Lower lobe of right lung (tissue), 2 donors: ENCODE results near the gene TNFRSF21. TPM values are rescaled to one million over a fixed set of nuclear protein-coding genes. Genes with fewer than 3 reads are reported as not detected.

ENCODE experiments used
- ATAC-seq, 2 donors: fragments of 200-7000 bp; cut with Tn5 transposase; one replicate each; pipeline ENCODE4 v1.9.1; 2020 to 2022; ENCODE audit warnings: mild to moderate bottlenecking in 2 of 2, moderate library complexity in 2 of 2
- DNase-seq: peaks from one replicate; pipeline ENCODE4 v3.0.0-alpha.2; 2020
- H3K27ac ChIP-seq: fragments of 200-600 bp; one replicate; pipeline ENCODE4 v1.8.0; 2022
- H3K27me3 ChIP-seq: fragments of 200-600 bp; one replicate; pipeline ENCODE4 v1.8.0; 2022; ENCODE audit warnings: low read depth
- H3K36me3 ChIP-seq: fragments of 200-600 bp; one replicate; pipeline ENCODE4 v1.8.0; 2022; ENCODE audit warnings: mild to moderate bottlenecking
- H3K4me1 ChIP-seq: fragments of 200-600 bp; one replicate; pipeline ENCODE4 v1.8.0; 2022
- H3K4me3 ChIP-seq: fragments of 200-600 bp; one replicate; pipeline ENCODE4 v1.8.0; 2022; ENCODE audit warnings: mild to moderate bottlenecking
- H3K9me3 ChIP-seq: fragments of 200-600 bp; one replicate; pipeline ENCODE4 v1.8.0; 2022
- intact Hi-C: fragments of 100-400 bp; cut with DNase I; formaldehyde crosslinking; loops from one replicate; pipeline ENCODE4 v1.11.0; 2022
- total RNA-seq: library from RNA; stranded (reverse); fragmentation: NEBNext Ultra II Directional; extraction: Animal tissue kit (Norgen Biotek cat#: 25700); gene quantifications from one replicate; pipeline ENCODE4 v1.2.1, GENCODE V29; 2021
- TF ChIP-seq, protein P1 (sequence below): fragments of 200-600 bp; IDR thresholded peaks from one replicate; pipeline ENCODE4 v1.8.0; 2022; ENCODE audit warnings: antibody characterized with exemption, mild to moderate bottlenecking
- donor health status: DM: no; HTN: yes; CAD: no; lungs with severe emphysema.

TNFRSF21 gene
- total RNA-seq, 1 donor from 2014 or later = 21.7 TPM

DNA sequence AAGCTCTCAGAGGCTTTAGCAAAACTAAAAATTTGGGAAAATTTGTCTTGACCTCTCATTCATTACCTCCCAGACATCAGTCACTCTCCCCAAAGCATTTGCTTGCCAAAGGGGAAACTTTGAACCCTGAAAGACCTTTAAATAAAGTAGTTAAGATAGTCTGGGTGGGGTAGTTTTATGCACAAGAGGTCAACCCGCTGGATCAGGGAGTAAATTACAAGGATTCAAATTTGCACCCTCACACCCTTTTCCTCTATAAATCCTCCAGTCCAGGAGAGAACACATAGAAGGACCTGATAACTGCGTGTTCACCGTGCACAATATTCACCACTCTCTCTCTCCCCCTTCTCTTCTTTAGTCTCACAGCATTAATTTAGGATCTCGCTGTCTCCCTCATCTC, 36.1 kb upstream of the TNFRSF21 start:
- Histone ChIP-seq H3K27ac (no peak overlapping the region), H3K4me1 (no peaks in the 10 kb centered on the region), H3K4me3 (no peak overlapping the region), H3K27me3 (no peaks in the 10 kb centered on the region), H3K36me3 (no peaks in the 10 kb centered on the region), H3K9me3 (no peaks in the 10 kb centered on the region)
- TF ChIP-seq, protein P1, sequence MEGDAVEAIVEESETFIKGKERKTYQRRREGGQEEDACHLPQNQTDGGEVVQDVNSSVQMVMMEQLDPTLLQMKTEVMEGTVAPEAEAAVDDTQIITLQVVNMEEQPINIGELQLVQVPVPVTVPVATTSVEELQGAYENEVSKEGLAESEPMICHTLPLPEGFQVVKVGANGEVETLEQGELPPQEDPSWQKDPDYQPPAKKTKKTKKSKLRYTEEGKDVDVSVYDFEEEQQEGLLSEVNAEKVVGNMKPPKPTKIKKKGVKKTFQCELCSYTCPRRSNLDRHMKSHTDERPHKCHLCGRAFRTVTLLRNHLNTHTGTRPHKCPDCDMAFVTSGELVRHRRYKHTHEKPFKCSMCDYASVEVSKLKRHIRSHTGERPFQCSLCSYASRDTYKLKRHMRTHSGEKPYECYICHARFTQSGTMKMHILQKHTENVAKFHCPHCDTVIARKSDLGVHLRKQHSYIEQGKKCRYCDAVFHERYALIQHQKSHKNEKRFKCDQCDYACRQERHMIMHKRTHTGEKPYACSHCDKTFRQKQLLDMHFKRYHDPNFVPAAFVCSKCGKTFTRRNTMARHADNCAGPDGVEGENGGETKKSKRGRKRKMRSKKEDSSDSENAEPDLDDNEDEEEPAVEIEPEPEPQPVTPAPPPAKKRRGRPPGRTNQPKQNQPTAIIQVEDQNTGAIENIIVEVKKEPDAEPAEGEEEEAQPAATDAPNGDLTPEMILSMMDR = no peak
- ATAC-seq (no peak), DNase-seq (no peak)
- intact Hi-C loops = no loop called here

DNA sequence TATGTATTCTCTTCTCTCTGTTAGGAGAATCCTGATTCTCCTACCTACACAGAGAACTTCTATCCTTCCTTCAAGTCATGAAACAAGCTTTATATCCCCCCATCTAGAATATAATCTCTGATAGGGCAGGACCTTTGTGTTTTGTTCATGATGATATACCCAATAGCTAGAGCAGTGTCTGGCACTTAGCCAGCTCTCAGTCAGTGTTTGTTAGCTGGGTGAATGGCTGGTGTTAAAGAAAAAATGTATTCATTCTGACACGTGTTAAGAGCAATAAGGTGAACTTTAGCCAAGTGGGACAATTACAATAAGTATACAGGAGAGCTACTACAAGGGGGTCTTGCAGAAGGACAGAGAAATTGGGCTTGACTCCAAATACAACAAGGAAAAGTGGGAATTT, 34.3 kb upstream of the TNFRSF21 start:
- TF ChIP-seq, protein P1 = no peak
- Histone ChIP-seq H3K36me3 (no peaks in the 10 kb centered on the region), H3K4me1 (no peaks in the 10 kb centered on the region), H3K27me3 (no peaks in the 10 kb centered on the region), H3K27ac (no peak overlapping the region), H3K4me3 (no peak overlapping the region), H3K9me3 (no peaks in the 10 kb centered on the region)
- ATAC-seq = no peak
- intact Hi-C loops = no loop called here
- no peak for DNase-seq

DNA sequence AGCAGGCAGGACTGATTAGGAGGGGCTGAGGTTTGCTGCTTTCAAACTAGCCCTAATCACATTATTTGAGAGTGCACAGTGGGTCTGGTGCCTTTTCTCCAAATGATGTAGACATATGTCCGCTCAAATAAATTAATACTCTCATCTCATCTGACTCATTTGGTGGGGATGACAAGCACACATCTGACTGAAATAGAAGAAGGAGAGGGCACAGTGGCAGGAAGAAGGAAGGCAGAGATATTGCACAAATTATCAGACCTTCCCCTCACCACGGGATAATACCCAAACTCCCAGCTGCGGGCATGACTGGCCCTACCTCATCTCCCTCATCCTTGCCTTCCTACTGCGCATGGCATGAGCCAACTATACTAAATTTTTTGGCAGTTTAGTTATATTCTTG, 33.9 kb upstream of the TNFRSF21 start:
- no peak overlapping the region for H3K4me3 ChIP-seq
- no peaks in the 10 kb centered on the region for H3K9me3 ChIP-seq
- no peaks in the 10 kb centered on the region for H3K4me1 ChIP-seq
- ATAC-seq (peak; percentile 35 to 50), DNase-seq (no peak)
- TF ChIP-seq, protein P1 = no peak
- no peak overlapping the region for H3K27ac ChIP-seq
- H3K36me3 ChIP-seq = no peaks in the 10 kb centered on the region
- H3K27me3 ChIP-seq = no peaks in the 10 kb centered on the region
- intact Hi-C loops = no loop called here

DNA sequence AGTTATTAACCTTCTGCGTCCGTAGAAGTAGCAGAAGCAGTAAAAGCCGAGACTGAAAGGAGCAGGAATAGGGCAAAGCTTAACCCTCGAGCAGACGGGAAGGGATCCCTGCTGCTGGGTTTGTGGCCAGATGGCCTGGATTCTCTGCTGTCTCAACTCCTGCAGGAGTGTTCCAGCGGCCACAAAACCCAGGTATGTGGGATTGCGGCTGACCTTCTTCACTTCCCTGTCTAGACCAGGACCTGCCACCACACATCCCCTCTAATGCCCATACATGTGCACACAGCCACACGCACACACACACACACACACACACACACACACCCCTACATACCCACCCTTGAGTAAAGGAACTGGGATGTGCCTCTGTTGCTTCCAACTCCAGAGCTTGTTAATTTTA, 33.1 kb upstream of the TNFRSF21 start:
- no peaks in the 10 kb centered on the region for H3K4me1 ChIP-seq
- no peaks in the 10 kb centered on the region for H3K9me3 ChIP-seq
- intact Hi-C loops = no loop called here
- H3K27me3 ChIP-seq = no peaks in the 10 kb centered on the region
- TF ChIP-seq, protein P1 = no peak
- H3K27ac ChIP-seq = no peak overlapping the region
- no peak overlapping the region for H3K4me3 ChIP-seq
- ATAC-seq = no peak
- no peak for DNase-seq
- H3K36me3 ChIP-seq = no peaks in the 10 kb centered on the region

DNA sequence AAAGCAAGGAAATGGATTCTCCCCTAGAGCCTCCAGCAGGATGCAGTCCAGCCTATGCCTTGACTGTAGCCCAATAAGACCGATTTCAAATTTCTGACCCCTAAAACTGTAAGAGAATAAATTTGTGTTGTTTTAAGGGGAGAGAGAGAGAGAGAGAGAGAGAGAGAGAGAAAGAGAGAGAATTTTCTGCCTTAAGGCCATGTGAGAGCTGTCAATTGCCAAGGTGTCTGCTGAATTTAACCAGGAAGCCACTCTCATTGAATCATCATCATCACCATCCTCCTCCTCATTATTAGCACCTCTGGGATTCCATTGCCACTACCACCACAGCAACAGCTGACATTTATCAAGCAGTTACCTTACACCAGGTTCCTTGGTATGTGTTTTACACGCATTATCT, 27.8 kb upstream of the TNFRSF21 start:
- H3K27ac ChIP-seq = no peak overlapping the region
- no peaks in the 10 kb centered on the region for H3K4me1 ChIP-seq
- no peaks in the 10 kb centered on the region for H3K27me3 ChIP-seq
- no peaks in the 10 kb centered on the region for H3K9me3 ChIP-seq
- H3K36me3 ChIP-seq = no peaks in the 10 kb centered on the region
- DNase-seq = no peak
- ATAC-seq = no peak
- TF ChIP-seq, protein P1 = no peak
- intact Hi-C loops = no loop called here
- H3K4me3 ChIP-seq = no peak overlapping the region

DNA sequence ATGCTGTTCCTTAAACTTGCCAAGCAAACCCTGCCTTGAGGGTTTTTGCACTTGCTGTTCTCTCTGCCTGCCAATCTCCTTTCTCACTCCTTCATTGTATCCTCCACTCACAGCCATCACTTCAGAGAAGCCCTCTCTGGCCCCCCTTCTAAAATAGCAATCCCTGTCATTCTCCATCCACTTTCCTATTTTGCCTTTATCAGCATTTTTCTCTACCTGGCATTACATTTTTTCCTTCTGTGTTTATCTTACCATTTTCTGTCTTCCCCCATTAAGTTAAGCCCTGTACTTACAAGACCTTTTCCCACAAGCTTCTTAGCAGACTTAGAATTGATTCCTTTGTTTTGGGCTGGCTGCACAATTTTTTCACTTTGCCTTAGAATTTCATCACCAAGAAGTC, 26.6 kb upstream of the TNFRSF21 start:
- H3K4me1 ChIP-seq = no peaks in the 10 kb centered on the region
- H3K27ac ChIP-seq = no peak overlapping the region
- TF ChIP-seq, protein P1 = no peak
- no peak overlapping the region for H3K4me3 ChIP-seq
- no peaks in the 10 kb centered on the region for H3K36me3 ChIP-seq
- H3K27me3 ChIP-seq = no peaks in the 10 kb centered on the region
- H3K9me3 ChIP-seq = no peaks in the 10 kb centered on the region
- DNase-seq (no peak), ATAC-seq (no peak)
- intact Hi-C loops = no loop called here
